ENCODE measurements around the gene ZNF423. TPM values are rescaled to one million over a fixed set of nuclear protein-coding genes. Genes with fewer than 3 reads are reported as not detected.

Gene ZNF423
- total RNA-seq, 2 experiments from 2014 or later: not detected

GRCh38 chr16:49556249-49556605, 299.7 kb downstream of the ZNF423 start:
- Mint-ChIP-seq H3K27ac (no peak overlapping the region), H3K9me3 (no peaks in the 10 kb centered on the region), H3K4me3 (no peak overlapping the region), H3K27me3 (peaks cover 3% of the 10 kb centered on the region), H3K36me3 (no peaks in the 10 kb centered on the region), H3K4me1 (ENCODE audit: low read depth) (no peaks in the 10 kb centered on the region)
- ChIA-PET CTCF (no interaction called here), POLR2A (no interaction called here)
- intact Hi-C loops (cut with micrococcal nuclease): no loop called here
- DNase-seq: no peak

DNA sequence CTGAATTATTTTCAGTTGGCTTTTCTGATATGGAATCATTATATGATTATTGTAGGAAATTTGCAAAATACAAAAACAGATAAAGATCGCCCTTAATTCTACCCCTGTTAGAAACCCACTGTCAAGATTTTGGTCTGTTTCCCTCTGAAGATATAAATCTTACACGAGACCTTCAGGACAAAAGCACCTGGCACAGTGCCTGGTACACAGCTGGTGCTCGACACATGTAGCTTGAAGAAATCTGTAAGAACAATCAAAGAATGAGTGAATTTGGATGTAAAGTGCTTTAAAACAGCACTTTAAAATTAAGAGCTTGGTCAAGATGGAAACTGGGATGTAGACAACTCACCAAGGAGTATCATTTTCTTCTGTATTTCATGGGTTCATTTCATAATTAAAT, 301.2 kb downstream of the ZNF423 start:
- CTCF ChIA-PET: no interaction called here
- no peaks in the 10 kb centered on the region for H3K4me1 Mint-ChIP-seq (ENCODE audit: low read depth)
- no peak for DNase-seq
- intact Hi-C loops (cut with micrococcal nuclease): no loop called here
- H3K36me3 Mint-ChIP-seq: no peaks in the 10 kb centered on the region
- H3K27me3 Mint-ChIP-seq: peaks cover 3% of the 10 kb centered on the region
- no peaks in the 10 kb centered on the region for H3K9me3 Mint-ChIP-seq
- H3K4me3 Mint-ChIP-seq: no peak overlapping the region
- no peak overlapping the region for H3K27ac Mint-ChIP-seq
- POLR2A ChIA-PET: no interaction called here

DNA sequence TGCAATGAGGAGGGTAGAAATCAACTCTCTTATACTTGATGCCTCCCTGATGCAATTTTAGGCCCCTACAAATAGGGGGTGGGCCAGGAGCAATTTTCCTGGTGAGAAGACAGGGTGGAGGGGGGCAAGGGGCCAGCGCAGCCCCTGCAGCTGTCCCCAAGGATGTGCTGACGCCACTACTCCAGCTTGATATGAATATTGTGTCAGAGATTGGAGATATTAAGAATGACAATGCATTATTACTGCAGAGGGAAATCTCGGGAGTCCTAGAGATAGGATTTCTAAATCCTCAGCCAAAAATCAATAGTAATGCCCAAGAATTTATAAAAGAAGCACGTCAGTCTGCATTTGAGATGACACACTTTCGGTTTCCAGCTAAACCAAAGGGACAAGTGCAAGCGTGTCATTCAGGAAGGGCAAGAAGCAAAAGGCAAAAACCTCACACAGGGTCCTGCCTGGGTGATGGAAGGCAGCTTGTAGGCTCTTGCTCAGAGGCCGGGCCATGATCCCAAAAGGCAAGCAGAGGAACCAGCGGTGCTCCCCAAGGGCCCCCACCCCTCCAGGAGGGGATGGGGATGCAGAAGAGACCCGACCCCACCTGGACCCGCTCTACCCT, 303.5 kb downstream of the ZNF423 start:
- POLR2A ChIA-PET: no interaction called here

GRCh38 chr16:49550666-49551065, 305.2 kb downstream of the ZNF423 start:
- Mint-ChIP-seq H3K27me3 (peaks cover 3% of the 10 kb centered on the region), H3K27ac (no peak overlapping the region), H3K4me1 (ENCODE audit: low read depth) (no peaks in the 10 kb centered on the region), H3K9me3 (no peaks in the 10 kb centered on the region), H3K36me3 (no peaks in the 10 kb centered on the region), H3K4me3 (no peak overlapping the region)
- no peak for DNase-seq
- ChIA-PET POLR2A (no interaction called here), CTCF (no interaction called here)
- intact Hi-C loops (cut with micrococcal nuclease): no loop called here

More for the DNA sequence above, 303.5 kb downstream of the ZNF423 start:
- H3K4me1 Mint-ChIP-seq (ENCODE audit: low read depth): no peaks in the 10 kb centered on the region
- no peak overlapping the region for H3K4me3 Mint-ChIP-seq
- no peak overlapping the region for H3K27ac Mint-ChIP-seq
- H3K9me3 Mint-ChIP-seq: no peaks in the 10 kb centered on the region
- CTCF ChIA-PET: interaction anchor here (0.6 kb wide), 1 partner anchor 262 kb away, joined by 3 read pairs; no protein-coding TSS in a partner anchor
- intact Hi-C loops (cut with micrococcal nuclease): no loop called here
- H3K36me3 Mint-ChIP-seq: no peaks in the 10 kb centered on the region
- H3K27me3 Mint-ChIP-seq: peaks cover 3% of the 10 kb centered on the region
- DNase-seq: no peak

DNA sequence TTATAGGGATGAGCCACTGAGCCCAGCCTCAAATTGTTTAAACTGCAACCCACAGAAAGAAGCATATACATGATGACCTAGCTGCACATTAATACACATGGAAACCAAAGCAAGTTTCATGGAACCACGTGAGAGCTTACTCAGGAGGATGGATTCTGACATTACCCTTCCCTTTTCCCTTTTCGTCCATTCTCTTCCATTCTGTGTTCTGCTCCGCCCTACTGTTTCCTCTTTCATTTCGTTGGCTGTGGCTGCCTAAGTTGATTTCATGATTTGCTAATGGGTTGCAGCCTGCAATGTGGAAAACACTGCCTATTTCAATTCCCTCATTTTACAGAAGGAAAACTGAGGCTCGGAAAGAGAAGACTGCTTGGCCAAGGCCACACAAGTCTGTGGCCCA, 305.8 kb downstream of the ZNF423 start:
- ChIA-PET CTCF (no interaction called here), POLR2A (no interaction called here)
- H3K9me3 Mint-ChIP-seq: no peaks in the 10 kb centered on the region
- no peaks in the 10 kb centered on the region for H3K4me1 Mint-ChIP-seq (ENCODE audit: low read depth)
- H3K4me3 Mint-ChIP-seq: no peak overlapping the region
- no peak for DNase-seq
- no peaks in the 10 kb centered on the region for H3K36me3 Mint-ChIP-seq
- no peak overlapping the region for H3K27ac Mint-ChIP-seq
- intact Hi-C loops (cut with micrococcal nuclease): no loop called here
- peaks cover 3% of the 10 kb centered on the region for H3K27me3 Mint-ChIP-seq

DNA sequence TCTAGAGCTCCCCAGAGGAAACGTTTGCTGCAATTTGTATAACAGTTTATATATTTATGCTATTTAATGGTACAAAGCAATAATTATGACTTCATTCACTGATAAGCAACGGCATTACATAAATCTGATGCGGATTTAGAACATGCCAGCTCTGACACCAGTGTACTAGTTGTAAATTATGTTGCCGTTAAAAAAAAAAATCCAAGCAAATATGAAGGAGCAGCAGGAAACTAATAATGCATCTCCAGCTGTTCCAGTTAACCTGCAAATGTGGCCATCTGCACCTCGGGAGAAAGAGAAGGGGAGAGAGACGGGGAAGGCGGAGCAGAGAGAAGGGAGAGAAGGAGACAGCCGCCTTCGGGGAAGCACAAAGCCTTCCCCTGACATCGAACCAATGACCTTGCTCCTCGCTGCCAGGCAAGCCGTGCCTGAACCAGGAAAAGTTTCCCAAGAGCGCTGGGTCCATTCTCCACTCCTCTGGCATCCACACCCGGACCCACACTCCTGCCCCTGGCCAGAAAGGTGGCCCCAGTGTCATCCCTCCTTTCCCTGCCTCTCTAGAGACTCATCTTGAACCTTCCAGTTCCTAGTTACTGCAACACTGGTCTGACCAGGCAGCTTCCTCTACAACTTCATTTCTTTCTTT, 307.5 kb downstream of the ZNF423 start:
- POLR2A ChIA-PET: no interaction called here
- CTCF ChIA-PET: no interaction called here
- intact Hi-C loops (cut with micrococcal nuclease): no loop called here
- Mint-ChIP-seq H3K27ac (no peak overlapping the region), H3K4me3 (no peak overlapping the region), H3K27me3 (no peaks in the 10 kb centered on the region), H3K36me3 (no peaks in the 10 kb centered on the region), H3K4me1 (ENCODE audit: low read depth) (no peaks in the 10 kb centered on the region), H3K9me3 (no peaks in the 10 kb centered on the region)
- no peak for DNase-seq

GRCh38 chr16:49547448-49547847, 308.5 kb downstream of the ZNF423 start:
- no peak overlapping the region for H3K27ac Mint-ChIP-seq
- H3K27me3 Mint-ChIP-seq: no peaks in the 10 kb centered on the region
- DNase-seq: no peak
- H3K9me3 Mint-ChIP-seq: no peaks in the 10 kb centered on the region
- no peaks in the 10 kb centered on the region for H3K4me1 Mint-ChIP-seq (ENCODE audit: low read depth)
- ChIA-PET CTCF (no interaction called here), POLR2A (no interaction called here)
- H3K4me3 Mint-ChIP-seq: no peak overlapping the region
- no peaks in the 10 kb centered on the region for H3K36me3 Mint-ChIP-seq
- intact Hi-C loops (cut with micrococcal nuclease): no loop called here

DNA sequence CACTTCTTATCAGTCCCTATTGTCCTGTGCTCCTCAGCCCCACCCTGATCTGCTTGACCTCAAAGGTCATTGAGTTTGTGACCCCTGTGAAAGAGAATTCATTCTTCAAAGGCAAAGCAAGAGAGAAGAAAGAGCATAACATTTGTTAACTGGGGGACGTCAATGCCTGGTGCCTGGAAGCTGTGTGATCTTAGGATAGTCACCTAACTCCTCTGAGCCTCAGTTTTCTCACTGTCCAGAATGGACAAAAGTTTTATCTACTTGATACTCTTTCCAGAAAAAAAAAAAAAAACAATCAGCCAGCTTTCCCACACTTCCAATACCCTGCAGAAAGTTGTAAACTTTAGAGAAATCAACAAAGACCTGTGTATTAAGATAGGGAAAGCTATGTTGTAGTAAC, 309.2 kb downstream of the ZNF423 start:
- DNase-seq: no peak
- Mint-ChIP-seq H3K27me3 (no peaks in the 10 kb centered on the region), H3K27ac (no peak overlapping the region), H3K9me3 (no peaks in the 10 kb centered on the region), H3K4me1 (ENCODE audit: low read depth) (no peaks in the 10 kb centered on the region), H3K36me3 (no peaks in the 10 kb centered on the region), H3K4me3 (no peak overlapping the region)
- ChIA-PET CTCF (no interaction called here), POLR2A (no interaction called here)
- intact Hi-C loops (cut with micrococcal nuclease): no loop called here

- ChIA-PET POLR2A (no interaction called here), CTCF (no interaction called here)
- Mint-ChIP-seq H3K27me3 (no peaks in the 10 kb centered on the region), H3K36me3 (no peaks in the 10 kb centered on the region), H3K4me1 (ENCODE audit: low read depth) (no peaks in the 10 kb centered on the region), H3K27ac (no peak overlapping the region), H3K9me3 (no peaks in the 10 kb centered on the region), H3K4me3 (no peak overlapping the region)
- intact Hi-C loops (cut with micrococcal nuclease): no loop called here
- DNase-seq: no peak
Observed at GRCh38 chr16:49545741-49546448, 310.0 kb downstream of the ZNF423 start.

DNA sequence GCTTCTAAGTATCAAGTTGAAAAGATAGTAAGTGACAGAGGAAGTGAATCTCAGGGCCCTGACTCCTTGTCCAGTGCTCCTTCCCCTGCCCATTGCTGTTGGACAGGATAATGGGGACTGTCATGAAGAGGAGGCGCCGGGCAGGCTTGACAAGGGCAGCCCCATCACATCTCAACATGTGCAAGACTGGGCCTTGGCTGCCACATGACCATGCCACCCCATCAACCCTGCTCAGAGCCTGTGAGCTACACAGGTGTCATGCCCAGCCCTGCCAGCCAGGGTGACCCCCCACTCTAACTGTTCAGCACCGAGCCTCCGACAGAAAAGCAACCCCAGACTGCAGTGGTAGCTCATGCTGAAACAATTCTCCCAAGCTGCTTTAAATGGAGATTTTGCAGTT, 310.7 kb downstream of the ZNF423 start:
- intact Hi-C loops (cut with micrococcal nuclease): no loop called here
- no peak for DNase-seq
- POLR2A ChIA-PET: no interaction called here
- H3K9me3 Mint-ChIP-seq: no peaks in the 10 kb centered on the region
- H3K27me3 Mint-ChIP-seq: no peaks in the 10 kb centered on the region
- H3K4me3 Mint-ChIP-seq: no peak overlapping the region
- no peak overlapping the region for H3K27ac Mint-ChIP-seq
- no peaks in the 10 kb centered on the region for H3K4me1 Mint-ChIP-seq (ENCODE audit: low read depth)
- CTCF ChIA-PET: no interaction called here
- H3K36me3 Mint-ChIP-seq: no peaks in the 10 kb centered on the region

DNA sequence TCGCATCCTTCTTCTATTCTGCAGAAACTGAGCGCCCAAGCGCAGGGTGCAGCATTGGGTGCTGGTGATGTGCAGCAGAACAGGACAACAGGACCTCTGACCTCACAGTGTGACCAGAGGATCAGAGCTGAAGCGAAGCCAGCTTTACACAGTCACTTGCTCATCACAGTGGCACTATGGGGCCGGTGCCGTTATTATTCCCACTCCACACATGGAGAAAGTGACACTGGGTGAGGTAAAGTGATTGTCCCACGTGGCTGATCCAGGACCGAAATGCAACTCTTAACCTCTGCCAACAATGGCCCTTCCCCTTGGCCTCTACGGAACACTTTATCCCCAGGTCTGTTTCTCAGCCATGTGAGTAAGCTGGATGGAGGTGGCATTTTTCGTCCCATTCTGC, 311.1 kb downstream of the ZNF423 start:
- no peak overlapping the region for H3K27ac Mint-ChIP-seq
- H3K36me3 Mint-ChIP-seq: no peaks in the 10 kb centered on the region
- no peaks in the 10 kb centered on the region for H3K4me1 Mint-ChIP-seq (ENCODE audit: low read depth)
- no peaks in the 10 kb centered on the region for H3K9me3 Mint-ChIP-seq
- ChIA-PET POLR2A (no interaction called here), CTCF (no interaction called here)
- H3K27me3 Mint-ChIP-seq: no peaks in the 10 kb centered on the region
- H3K4me3 Mint-ChIP-seq: no peak overlapping the region
- no peak for DNase-seq
- intact Hi-C loops (cut with micrococcal nuclease): no loop called here

GRCh38 chr16:49543631-49543946, 312.3 kb downstream of the ZNF423 start:
- no peak overlapping the region for H3K27ac Mint-ChIP-seq
- H3K27me3 Mint-ChIP-seq: no peaks in the 10 kb centered on the region
- no peaks in the 10 kb centered on the region for H3K4me1 Mint-ChIP-seq (ENCODE audit: low read depth)
- intact Hi-C loops (cut with micrococcal nuclease): no loop called here
- ChIA-PET CTCF (no interaction called here), POLR2A (no interaction called here)
- no peaks in the 10 kb centered on the region for H3K9me3 Mint-ChIP-seq
- no peaks in the 10 kb centered on the region for H3K36me3 Mint-ChIP-seq
- no peak for DNase-seq
- H3K4me3 Mint-ChIP-seq: no peak overlapping the region

DNA sequence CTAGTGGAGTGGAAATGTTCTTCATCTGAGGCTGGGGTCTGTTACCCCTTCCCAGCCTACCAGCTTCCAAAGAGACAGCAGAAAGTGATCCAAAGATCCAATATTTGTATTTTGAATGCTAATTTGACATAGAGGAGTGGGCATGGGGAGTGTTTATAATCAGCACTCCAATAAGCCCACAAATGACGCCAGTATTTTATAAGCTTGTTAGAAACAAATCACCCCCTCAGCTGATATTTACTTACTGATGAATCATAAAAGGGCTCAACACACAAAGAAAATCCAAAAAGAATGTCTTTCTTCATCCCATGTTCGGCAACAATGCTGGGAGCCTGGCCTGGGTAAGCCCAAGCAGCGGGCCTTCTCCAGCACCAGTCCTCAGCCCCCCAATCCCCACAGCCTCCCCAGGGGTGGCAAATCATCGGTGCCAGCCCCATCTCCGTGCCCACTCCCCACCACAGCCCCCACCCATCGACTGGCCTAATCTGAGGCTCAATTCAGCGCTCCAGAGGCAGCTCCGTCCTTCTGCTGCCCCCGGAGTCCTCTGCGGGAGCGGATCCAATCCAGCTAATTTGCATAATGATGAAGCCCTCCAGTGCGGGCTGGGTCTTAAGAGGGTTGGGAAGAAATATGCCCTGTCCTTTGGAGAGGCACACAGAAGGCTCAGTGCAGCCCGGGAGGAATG, 312.8 kb downstream of the ZNF423 start:
- DNase-seq: no peak
- ChIA-PET POLR2A (no interaction called here), CTCF (no interaction called here)
- intact Hi-C loops (cut with micrococcal nuclease): no loop called here
- H3K27ac Mint-ChIP-seq: no peak overlapping the region
- H3K9me3 Mint-ChIP-seq: no peaks in the 10 kb centered on the region
- no peaks in the 10 kb centered on the region for H3K36me3 Mint-ChIP-seq
- H3K4me3 Mint-ChIP-seq: no peak overlapping the region
- no peaks in the 10 kb centered on the region for H3K4me1 Mint-ChIP-seq (ENCODE audit: low read depth)
- H3K27me3 Mint-ChIP-seq: no peaks in the 10 kb centered on the region

All from activated CD4-positive, alpha-beta memory T cell treated with anti-CD3 and anti-CD28 coated beads for 36 hours (primary cell).